NCI-H2171 (cell line): ENCODE data around the gene WNT3A.

Source experiments
- DNase-seq: peaks from one replicate; lab custom pipeline; 2025; lab: John Stamatoyannopoulos, UW

Gene WNT3A

GRCh38 chr1:228031276-228031995 lies 24.6 kb downstream of the WNT3A start:
- DNase-seq, result no peak

GRCh38 chr1:228032041-228032440 lies 25.2 kb downstream of the WNT3A start:
- DNase-seq, result no peak

- DNase-seq, result no peak
These were observed 26.6 kb downstream of the WNT3A start for GRCh38 chr1:228033376-228033775.

GRCh38 chr1:228034954-228035837 lies 28.4 kb downstream of the WNT3A start:
- DNase-seq, result no peak

GRCh38 chr1:228035844-228036243 lies 29.0 kb downstream of the WNT3A start:
- DNase-seq, result no peak

- no peak for DNase-seq
These were observed 30.0 kb downstream of the WNT3A start for GRCh38 chr1:228036701-228037231.

- DNase-seq, result no peak
These were observed 30.9 kb downstream of the WNT3A start for GRCh38 chr1:228037401-228038386.

- no peak for DNase-seq
These were observed 31.7 kb downstream of the WNT3A start for GRCh38 chr1:228038387-228039005.

GRCh38 chr1:228039006-228039903 lies 32.5 kb downstream of the WNT3A start:
- DNase-seq, result no peak

GRCh38 chr1:228039986-228040385 lies 33.2 kb downstream of the WNT3A start:
- DNase-seq, result no peak

- no peak for DNase-seq
These were observed 34.5 kb downstream of the WNT3A start for GRCh38 chr1:228041316-228041715.

GRCh38 chr1:228042508-228042907 lies 35.7 kb downstream of the WNT3A start:
- no peak for DNase-seq

- no peak for DNase-seq
These were observed 36.6 kb downstream of the WNT3A start for GRCh38 chr1:228043281-228043848.

- no peak for DNase-seq
These were observed 38.2 kb downstream of the WNT3A start for GRCh38 chr1:228044961-228045360.

GRCh38 chr1:228045405-228045804 lies 38.6 kb downstream of the WNT3A start:
- DNase-seq, result no peak

- DNase-seq, result no peak
These were observed 39.1 kb downstream of the WNT3A start for GRCh38 chr1:228045871-228046270.

GRCh38 chr1:228046421-228047182 lies 39.8 kb downstream of the WNT3A start:
- no peak for DNase-seq

- no peak for DNase-seq
These were observed 40.3 kb downstream of the WNT3A start for GRCh38 chr1:228047183-228047466.

- DNase-seq, result no peak
These were observed 41.3 kb downstream of the WNT3A start for GRCh38 chr1:228048120-228048519.
